ENCODE data around the gene OCA2.
"Not testable (repeated sequence)": the region's sequence is repeated elsewhere in the genome, so short reads cannot be mapped to it uniquely, and the experiment has no call there.

Gene OCA2

DNA sequence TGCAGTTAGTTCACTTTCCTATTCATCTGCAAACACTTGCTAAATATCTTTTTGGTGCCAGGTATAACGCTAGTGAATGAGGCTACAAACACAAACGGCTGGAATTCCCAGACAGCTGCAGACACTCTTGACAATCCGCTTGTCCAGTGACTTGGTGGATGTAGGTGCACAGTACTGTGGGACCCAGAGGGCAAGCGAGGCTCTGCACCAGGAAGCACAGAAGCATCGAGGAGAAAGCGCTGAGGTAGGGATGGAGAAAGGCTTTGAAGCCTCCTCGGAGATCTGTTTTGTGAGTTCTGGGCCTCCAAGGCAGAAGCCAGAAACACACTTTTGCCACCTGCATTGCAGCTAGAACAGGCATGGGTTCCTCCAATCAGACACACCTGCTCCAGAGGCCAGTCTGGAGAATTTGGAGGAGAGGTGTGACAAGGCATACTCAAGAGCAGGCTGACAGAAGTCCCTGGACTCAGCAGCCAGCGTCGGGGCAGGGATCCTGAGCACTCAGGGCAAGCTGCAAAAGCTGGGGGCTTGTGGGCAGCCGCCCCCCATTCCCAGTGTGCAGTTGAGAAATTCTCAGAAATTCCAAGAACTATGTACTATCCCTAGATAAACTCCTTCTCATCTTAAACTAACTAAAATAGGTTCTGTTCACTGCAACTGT, 232.5 kb downstream of the OCA2 start:
- no peak for DNase-seq

DNA sequence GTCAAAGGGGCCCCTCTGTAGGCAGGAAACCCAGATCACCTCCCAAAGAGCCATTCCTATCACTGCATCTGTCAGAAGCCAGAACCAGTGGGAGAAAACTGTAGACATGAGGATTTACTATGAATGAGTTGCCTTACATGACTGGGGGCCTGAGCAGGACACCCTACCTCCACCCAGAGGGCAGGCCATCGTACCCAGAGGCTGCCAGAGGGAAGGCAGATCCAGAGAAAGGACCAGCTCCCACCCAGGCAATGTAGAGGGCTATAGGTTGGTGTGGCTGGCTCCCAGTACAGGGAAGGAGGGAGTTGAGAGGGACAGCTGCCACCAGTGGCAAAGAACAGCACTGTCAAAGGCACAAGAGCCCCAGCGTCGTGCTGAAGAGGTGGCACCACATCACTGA, 233.2 kb downstream of the OCA2 start:
- no peak for DNase-seq

GRCh38 chr15:27865323-27865922, 233.7 kb downstream of the OCA2 start:
- DNase-seq = no peak

- DNase-seq = no peak
Measured at GRCh38 chr15:27864719-27865118, 234.4 kb downstream of the OCA2 start.

DNA sequence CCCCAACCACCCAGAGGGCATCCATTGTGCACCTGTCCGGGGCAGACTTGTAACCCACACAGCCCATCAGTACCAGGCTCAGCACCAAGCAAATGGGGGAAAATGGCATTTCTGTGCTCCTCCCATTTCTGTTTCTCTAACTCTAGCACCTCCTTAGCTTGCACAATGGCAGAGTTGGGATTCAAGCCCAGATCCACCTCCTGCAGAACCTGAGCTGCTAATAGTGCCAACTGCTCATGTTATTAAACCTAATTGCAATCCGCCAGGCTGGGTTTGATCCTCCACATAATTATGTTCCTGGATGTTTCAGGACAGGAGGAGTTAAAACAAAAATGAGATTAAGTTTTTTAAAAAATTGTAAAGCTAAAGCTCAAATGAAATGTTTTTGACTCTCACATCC, 235.0 kb downstream of the OCA2 start:
- no peak for DNase-seq

DNA sequence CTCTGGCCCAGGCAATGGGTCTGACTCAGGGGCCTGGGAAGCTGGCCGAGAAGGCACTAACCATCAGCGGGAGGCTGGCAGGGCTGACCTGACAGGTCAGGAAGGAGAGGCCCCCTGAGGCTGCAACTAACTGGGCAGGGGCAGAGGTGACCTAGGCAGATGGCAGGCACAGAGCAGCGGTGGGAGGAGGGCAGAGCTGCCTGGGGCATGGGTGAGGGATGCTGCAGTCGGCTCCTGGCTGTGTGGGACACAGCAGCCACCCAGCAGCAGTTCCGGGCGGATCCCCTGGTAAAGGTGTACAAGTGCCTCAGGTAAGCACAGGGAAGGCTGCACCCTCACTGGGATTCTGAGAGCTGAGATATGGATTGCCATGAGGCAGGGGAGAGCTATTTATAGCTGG, 236.1 kb downstream of the OCA2 start:
- DNase-seq = no peak

GRCh38 chr15:27861171-27861570, 237.9 kb downstream of the OCA2 start:
- DNase-seq = no peak

- DNase-seq = no peak
Measured at GRCh38 chr15:27855137-27855536, 244.0 kb downstream of the OCA2 start.

GRCh38 chr15:27854601-27855000, 244.5 kb downstream of the OCA2 start:
- DNase-seq = no peak

GRCh38 chr15:27853624-27854455, 245.3 kb downstream of the OCA2 start:
- no peak for DNase-seq

GRCh38 chr15:27851858-27852210, 247.3 kb downstream of the OCA2 start:
- no peak for DNase-seq

- no peak for DNase-seq
Measured at GRCh38 chr15:27850981-27851857, 247.9 kb downstream of the OCA2 start.

DNA sequence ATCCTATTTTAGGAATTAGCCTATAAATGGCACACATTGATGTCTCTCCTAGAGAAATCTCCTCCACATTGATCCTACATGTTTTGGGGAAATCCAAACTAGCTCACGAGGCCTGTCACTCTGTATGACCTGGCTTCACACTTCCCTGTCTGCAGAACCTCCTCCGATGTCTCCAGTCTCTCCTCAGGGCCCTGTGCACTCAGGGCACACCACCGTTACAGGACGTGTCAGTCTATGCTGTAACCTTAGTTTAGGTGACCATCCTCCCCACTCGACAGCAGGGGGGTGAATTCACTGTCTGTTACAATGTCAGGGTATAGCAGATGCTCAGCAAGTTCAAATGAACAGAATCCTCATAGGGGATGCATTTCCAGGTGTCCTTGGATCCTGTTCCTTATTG, 249.1 kb downstream of the OCA2 start:
- no peak for DNase-seq

DNA sequence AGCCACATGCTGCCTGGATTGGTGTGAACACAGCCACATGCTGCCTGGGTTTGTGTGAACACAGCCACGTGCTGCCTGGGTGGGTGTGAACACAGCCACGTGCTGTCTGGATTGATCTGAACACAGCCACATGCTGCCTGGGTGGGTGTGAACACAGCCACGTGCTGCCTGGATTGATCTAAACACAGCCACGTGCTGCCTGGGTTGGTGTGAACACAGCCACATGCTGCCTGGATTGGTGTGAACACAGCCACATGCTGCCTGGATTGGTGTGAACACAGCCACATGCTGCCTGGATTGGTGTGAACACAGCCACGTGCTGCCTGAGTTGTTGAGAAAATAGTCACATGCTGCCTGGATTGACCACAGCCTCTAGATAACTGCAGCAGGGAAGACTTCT, 250.2 kb downstream of the OCA2 start:
- DNase-seq = not testable (repeated sequence)

DNA sequence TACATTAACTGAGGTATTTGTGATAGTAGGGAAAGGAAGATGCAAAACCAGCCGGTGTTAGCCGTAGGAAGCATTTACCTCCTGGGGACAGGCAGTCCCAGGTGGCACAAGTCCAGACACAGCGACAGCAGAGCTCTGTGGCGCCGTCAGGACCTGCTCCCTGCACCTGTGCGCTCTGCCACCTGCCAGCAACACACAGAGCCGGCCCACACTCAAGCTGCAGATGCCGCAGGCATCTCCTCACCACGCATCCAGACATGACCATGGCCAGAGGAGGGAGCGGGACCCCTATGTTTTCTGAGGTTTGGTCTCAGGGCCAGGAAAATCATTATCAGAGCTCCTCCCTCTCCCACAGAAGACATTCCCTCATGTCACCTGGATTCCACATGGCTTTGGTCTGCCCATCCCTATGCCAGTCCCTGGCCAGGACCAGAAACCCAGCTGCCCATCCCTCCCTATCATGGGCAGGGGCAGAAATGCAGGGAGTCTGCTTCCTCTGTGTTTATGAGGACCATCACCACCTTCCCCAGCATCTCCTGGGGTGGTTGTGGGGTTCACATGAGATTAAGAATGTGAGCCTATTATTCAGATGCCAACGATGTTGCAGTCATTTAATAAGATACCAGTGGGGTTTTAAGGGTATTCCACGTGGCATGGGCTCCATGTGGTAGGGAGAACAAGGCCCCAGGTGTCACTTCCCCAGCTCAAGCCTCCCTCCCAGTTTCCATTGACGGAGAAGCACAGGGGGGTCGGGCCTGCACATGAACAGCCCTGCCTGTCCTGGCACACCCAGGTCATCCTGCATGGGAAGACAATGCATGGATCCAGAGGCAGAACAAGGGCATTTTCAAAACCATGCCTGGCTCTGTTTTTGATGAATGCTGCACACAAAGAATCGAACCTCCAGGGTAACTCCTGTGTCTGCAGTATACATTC, 251.1 kb downstream of the OCA2 start:
- no peak for DNase-seq

DNA sequence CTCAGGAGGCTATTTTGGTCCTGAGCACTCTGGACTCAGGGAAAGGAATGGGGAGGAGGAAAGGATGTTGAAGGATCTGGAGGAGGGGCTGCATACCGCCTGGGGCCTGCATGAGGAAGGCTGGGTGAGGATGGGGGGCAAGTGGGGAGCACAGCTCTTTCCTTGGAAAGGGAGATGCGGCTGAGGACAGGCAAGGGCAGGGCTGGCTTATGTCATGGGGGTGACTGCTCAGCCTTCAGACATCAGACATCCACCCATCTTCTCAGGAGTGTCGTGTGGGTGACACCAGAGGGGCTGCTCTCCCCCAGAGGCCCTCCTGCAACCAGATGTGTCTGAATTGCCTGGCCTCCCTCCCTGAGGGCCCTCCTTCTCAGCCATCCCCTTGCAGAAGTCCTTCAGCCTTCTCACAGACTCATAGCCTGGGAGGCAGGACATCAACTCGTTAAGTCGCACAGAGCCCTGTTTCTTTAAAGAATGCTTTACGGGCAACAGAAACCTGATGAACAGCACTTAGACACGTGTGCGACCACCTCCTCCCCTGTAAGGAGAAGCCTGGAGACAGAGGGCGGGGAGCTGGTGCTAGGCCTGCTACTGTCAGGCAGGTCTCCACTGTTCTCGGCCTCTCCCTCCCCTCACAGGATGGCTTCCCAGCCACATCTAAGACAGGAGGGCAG, 252.3 kb downstream of the OCA2 start:
- no peak for DNase-seq

DNA sequence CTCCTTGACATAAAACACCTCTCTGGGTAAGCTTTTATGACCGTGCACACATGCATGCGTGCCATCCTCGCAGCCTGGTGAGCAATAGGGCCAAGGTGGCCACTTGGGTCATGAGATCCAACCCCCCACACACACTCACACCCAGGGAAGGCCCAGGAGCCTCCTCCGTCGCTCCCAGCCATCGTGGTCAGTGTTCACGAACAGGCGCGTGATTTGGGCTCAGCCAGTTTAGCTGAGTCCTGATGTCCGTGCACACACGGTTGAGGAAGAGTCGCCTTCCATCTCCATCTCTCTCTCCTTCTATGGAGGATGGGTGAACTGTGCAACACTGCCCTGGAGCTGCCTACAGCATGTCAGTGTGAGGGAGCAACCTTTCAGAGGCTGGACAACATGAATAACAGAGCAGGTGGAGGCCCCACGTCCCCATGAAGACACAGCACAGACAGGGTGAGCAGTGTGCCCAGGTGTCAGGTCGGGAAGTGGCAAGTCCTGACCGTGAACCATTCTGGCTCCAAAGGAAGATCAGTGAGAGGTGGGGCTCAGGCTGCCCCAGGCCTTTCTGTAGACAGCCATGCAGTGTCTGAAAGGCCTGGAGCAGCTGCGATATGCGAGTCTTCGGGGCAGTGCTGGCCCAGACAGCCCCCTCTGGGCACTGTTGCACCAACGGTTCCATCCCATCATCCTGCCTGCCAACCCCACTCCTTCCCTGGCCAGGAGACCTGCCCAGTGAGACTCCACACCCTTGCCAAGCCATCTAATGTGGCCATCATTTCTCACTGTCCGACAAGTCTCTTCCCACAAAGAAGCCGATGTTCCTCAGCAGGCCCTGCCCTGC, 253.4 kb downstream of the OCA2 start:
- DNase-seq = no peak

DNA sequence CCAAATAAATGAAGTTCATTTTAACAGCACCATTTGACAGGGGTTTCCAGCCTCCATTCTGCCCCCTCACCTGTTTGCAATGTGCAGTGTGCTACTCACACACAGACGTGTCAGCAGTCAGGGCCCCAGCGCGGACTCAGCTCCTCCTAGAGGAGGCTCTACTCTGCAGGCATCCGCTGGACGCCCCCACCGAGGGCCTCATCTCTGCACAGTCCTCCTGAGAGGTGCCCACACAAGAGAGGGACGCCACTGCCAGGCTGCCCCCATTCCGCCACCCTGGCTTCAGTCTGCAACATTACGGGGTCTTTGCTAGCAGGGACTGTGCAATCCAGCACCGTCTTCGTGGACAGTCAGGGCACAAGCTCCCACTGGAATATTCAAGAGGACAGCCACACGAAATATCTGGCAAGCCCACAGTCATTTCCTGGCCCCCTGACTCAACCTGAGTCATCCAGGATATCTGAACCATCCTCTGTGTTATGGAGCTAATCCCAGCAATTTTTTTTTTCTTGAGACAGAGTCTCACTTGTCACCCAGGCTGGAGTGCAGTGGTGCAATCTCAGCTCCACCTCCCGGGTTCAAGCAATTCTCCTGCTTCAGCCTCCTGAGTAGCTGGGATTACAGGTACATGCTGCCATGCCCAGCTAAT, 255.0 kb downstream of the OCA2 start:
- no peak for DNase-seq

- no peak for DNase-seq
Measured at GRCh38 chr15:27843146-27843545, 256.0 kb downstream of the OCA2 start.

DNA sequence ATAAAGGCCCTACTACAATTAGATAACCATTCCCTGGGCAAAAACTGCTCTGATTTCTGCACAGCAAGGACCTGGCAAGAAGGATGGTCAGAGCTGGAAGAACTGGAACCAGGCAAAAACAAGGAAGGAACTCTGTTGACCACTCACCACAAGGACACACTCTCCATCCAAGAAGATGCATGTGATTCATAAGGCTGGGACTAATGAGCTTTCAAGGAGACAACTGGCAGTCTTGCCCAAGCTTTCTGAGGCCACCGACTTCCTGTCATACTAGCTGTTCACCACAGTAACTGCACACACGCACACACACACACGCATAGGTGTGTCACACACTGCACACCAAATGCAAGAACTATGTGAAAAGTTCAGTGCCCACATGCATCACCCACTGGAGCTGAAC, 256.6 kb downstream of the OCA2 start:
- DNase-seq = no peak

All from NCI-H1436 (cell line).